Activated CD4-positive, alpha-beta memory T cell treated with anti-CD3 and anti-CD28 coated beads for 36 hours (primary cell): ENCODE results near the gene SLC48A1. TPM values are rescaled to one million over a fixed set of nuclear protein-coding genes. Genes with fewer than 3 reads are reported as not detected.

Experiments used
- CTCF ChIA-PET: fragments of 350-600 bp; sonication (Branson Sonifier 250); formaldehyde crosslinking; loops from one replicate; lab custom pipeline; 2021; ENCODE audit warnings: antibody characterized with exemption, inconsistent platforms; lab: Charles Lee
- POLR2A ChIA-PET: fragments of 350-600 bp; sonication (Branson Sonifier 250); formaldehyde crosslinking; loops from one replicate; lab custom pipeline; 2021; ENCODE audit warnings: antibody characterized with exemption; lab: Charles Lee
- DNase-seq: peaks from one replicate; pipeline ENCODE4 v3.0.0-alpha.2; 2020
- H3K27ac Mint-ChIP-seq: one replicate; pipeline ENCODE4 v1.8.0; 2021; ENCODE audit warnings: mixed read lengths
- H3K27me3 Mint-ChIP-seq: one replicate; pipeline ENCODE4 v1.8.0; 2021; ENCODE audit warnings: mixed read lengths
- H3K36me3 Mint-ChIP-seq: one replicate; pipeline ENCODE4 v1.8.0; 2021; ENCODE audit warnings: mixed read lengths
- H3K4me1 Mint-ChIP-seq: one replicate; pipeline ENCODE4 v1.8.0; 2021; ENCODE audit warnings: low read depth, mixed read lengths
- H3K4me3 Mint-ChIP-seq: one replicate; pipeline ENCODE4 v1.8.0; 2021; ENCODE audit warnings: mild to moderate bottlenecking, mixed read lengths
- H3K9me3 Mint-ChIP-seq: one replicate; pipeline ENCODE4 v1.8.0; 2021; ENCODE audit warnings: mixed read lengths
- intact Hi-C: fragments of 100-400 bp; cut with micrococcal nuclease; formaldehyde crosslinking; loops from one replicate; pipeline ENCODE4 v1.15.1; 2023
- total RNA-seq, 2 experiments: library from RNA; stranded (reverse); gene quantifications; one replicate each; pipeline ENCODE4 v1.2.3, GENCODE V29; 2021

The SLC48A1 gene
- total RNA-seq, 2 experiments from 2014 or later: 13.7 to 16.2 TPM

- POLR2A ChIA-PET: interaction anchor here (1.0 to 3.0 kb wide), 5 partner anchors 28 to 64 kb away, joined by 3 to 9 read pairs (median 5); no protein-coding TSS in a partner anchor
- Mint-ChIP-seq H3K4me3 (no peak overlapping the region), H3K36me3 (peaks cover 3% of the 10 kb centered on the region), H3K4me1 (peaks cover 17% of the 10 kb centered on the region), H3K27ac (no peak overlapping the region), H3K9me3 (no peaks in the 10 kb centered on the region), H3K27me3 (no peaks in the 10 kb centered on the region)
- intact Hi-C loops: loop anchor here (1.0 to 5.0 kb wide), 5 partner anchors 37 to 747 kb away; no protein-coding TSS in a partner anchor
- CTCF ChIA-PET: interaction anchor here (0.7 to 18.6 kb wide), 29 partner anchors 8 to 747 kb away, joined by 3 to 837 read pairs (median 5); no protein-coding TSS in a partner anchor
- peak; percentile 95 for DNase-seq
These were observed 6.4 kb downstream of the SLC48A1 start for GRCh38 chr12:47779301-47779942.

DNA sequence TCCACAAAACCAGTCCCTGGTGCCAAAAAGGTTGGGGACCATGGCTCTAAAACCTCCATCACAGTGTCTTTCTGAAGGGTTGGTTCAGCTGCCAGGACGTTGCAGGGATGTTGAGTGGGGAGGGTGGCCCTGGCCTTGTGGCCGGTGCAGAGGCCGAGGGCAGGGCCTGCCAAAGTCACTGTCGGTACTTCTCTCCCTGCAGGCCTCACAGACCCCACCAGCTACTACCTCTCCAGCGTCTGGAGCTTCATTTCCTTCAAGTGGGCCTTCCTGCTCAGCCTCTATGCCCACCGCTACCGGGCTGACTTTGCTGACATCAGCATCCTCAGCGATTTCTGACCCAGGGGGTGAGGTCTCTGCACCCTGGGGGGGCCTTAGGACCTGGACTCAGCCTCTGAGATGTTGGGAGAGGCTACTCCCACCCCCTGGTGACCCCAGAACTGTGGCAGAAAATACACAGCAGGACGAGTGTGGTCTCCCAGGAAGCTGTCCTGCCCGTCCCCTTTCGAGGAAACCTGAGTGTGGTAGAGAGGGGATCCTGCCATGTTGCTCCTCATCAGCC, 7.0 kb downstream of the SLC48A1 start:
- intact Hi-C loops: loop anchor here (1.0 to 5.0 kb wide), 5 partner anchors 38 to 747 kb away; no protein-coding TSS in a partner anchor
- no peak overlapping the region for H3K4me3 Mint-ChIP-seq
- DNase-seq: no peak
- no peaks in the 10 kb centered on the region for H3K27me3 Mint-ChIP-seq
- peaks cover 7% of the 10 kb centered on the region for H3K36me3 Mint-ChIP-seq
- H3K27ac Mint-ChIP-seq: peak overlapping the region; percentile 33
- H3K9me3 Mint-ChIP-seq: no peaks in the 10 kb centered on the region
- ChIA-PET POLR2A (interaction anchor here (1.0 to 1.8 kb wide), 6 partner anchors 20 to 65 kb away, joined by 3 to 8 read pairs (median 4); no protein-coding TSS in a partner anchor), CTCF (interaction anchor here (0.7 to 18.6 kb wide), 21 partner anchors 10 to 129 kb away, joined by 3 to 837 read pairs (median 6); no protein-coding TSS in a partner anchor)
- H3K4me1 Mint-ChIP-seq: peaks cover 13% of the 10 kb centered on the region

- Mint-ChIP-seq H3K36me3 (peaks cover 22% of the 10 kb centered on the region), H3K9me3 (no peaks in the 10 kb centered on the region), H3K4me1 (peaks cover 18% of the 10 kb centered on the region), H3K4me3 (no peak overlapping the region), H3K27me3 (no peaks in the 10 kb centered on the region), H3K27ac (peak overlapping the region; percentile 52)
- ChIA-PET CTCF (interaction anchor here (0.7 to 18.6 kb wide), 7 partner anchors 10 to 58 kb away, joined by 3 to 837 read pairs (median 8); no protein-coding TSS in a partner anchor), POLR2A (interaction anchor here (0.6 to 1.9 kb wide), 5 partner anchors 15 to 40 kb away, joined by 3 to 9 read pairs (median 4); no protein-coding TSS in a partner anchor)
- DNase-seq: no peak
- intact Hi-C loops: no loop called here
These were observed 8.7 kb downstream of the SLC48A1 start for GRCh38 chr12:47781479-47782371.

DNA sequence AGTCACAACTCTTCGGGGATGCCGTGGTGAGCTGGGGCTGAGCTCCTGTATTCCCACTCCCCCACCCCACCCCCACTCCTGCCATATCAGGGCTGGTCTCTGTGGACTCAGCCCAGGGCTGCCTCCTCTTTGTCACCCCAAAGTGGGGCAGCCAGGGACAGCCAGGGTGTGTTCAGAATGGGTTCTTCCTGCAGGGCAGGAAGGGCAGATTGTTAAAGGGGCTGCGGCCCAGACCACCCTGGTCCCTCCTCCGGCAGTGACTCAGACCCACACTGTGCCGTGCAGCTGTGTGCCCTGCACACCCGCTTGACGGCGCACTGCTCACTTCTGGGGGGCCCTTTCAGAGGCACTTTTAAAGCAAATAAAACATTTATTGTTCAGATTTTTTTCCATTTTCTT, 9.3 kb downstream of the SLC48A1 start:
- POLR2A ChIA-PET: interaction anchor here (0.6 to 1.9 kb wide), 5 partner anchors 16 to 41 kb away, joined by 3 to 9 read pairs (median 4); no protein-coding TSS in a partner anchor
- intact Hi-C loops: no loop called here
- DNase-seq: no peak
- Mint-ChIP-seq H3K27ac (peak overlapping the region; percentile 20), H3K27me3 (no peaks in the 10 kb centered on the region), H3K4me3 (no peak overlapping the region), H3K36me3 (peaks cover 29% of the 10 kb centered on the region), H3K4me1 (peaks cover 24% of the 10 kb centered on the region), H3K9me3 (no peaks in the 10 kb centered on the region)
- CTCF ChIA-PET: interaction anchor here (0.7 to 18.6 kb wide), 5 partner anchors 15 to 58 kb away, joined by 4 to 837 read pairs (median 8); no protein-coding TSS in a partner anchor

GRCh38 chr12:47783024-47783755, 10.2 kb downstream of the SLC48A1 start:
- Mint-ChIP-seq H3K27me3 (no peaks in the 10 kb centered on the region), H3K36me3 (peaks cover 37% of the 10 kb centered on the region), H3K4me1 (peaks cover 33% of the 10 kb centered on the region), H3K9me3 (no peaks in the 10 kb centered on the region), H3K4me3 (no peak overlapping the region), H3K27ac (no peak overlapping the region)
- no peak for DNase-seq
- ChIA-PET POLR2A (no interaction called here), CTCF (interaction anchor here (1.4 to 18.6 kb wide), 3 partner anchors 35 to 57 kb away, joined by 4 to 837 read pairs (median 127); no protein-coding TSS in a partner anchor)
- intact Hi-C loops: no loop called here

GRCh38 chr12:47783821-47784819, 11.1 kb downstream of the SLC48A1 start:
- no peaks in the 10 kb centered on the region for H3K9me3 Mint-ChIP-seq
- no peak overlapping the region for H3K27ac Mint-ChIP-seq
- DNase-seq: no peak
- peaks cover 37% of the 10 kb centered on the region for H3K4me1 Mint-ChIP-seq
- H3K27me3 Mint-ChIP-seq: no peaks in the 10 kb centered on the region
- H3K4me3 Mint-ChIP-seq: no peak overlapping the region
- ChIA-PET POLR2A (no interaction called here), CTCF (interaction anchor here (3.3 to 12.4 kb wide), 3 partner anchors 42 to 56 kb away, joined by 16 to 127 read pairs (median 26); no protein-coding TSS in a partner anchor)
- intact Hi-C loops: no loop called here
- H3K36me3 Mint-ChIP-seq: peaks cover 46% of the 10 kb centered on the region

DNA sequence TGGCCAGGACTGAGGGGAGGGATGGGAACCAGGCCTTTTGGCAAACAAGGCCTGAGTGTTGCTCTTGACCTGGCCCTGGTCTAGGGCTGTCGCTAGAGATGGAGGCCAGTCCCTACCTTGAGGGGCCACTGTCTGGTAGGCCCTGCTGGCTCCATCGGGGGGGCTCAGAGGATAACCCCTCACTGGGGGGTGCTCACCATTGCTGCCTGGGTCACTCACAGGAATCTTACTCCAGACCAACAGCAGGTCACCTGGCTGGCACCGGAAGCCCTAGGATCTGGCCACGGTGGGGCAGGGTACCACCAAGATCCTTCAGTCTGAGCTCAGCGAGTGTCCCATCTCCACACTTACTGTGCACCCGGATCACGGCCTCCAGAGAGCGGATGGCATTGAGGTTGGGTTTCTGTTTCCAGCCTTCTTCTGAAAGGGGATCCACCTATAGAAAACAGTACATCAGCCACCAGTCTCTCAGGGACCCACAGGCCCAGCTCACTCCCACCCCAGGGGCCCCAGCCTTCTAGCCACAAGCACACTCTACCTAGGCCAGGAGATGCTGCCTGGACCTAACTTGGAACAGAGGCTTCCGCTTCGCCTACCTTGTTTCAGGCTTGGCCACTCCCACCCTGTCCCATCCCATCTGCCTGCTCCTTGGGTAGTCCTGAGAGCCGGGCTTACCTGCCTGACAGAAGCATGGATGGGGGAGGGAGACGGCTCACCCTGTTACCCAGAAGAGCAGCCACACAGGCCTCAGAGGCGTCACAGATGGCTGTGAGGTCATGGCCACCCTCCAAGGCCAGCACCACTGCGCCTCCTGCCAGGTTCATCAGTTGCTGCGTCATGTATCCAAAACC, 12.2 kb downstream of the SLC48A1 start:
- POLR2A ChIA-PET: interaction anchor here (0.6 to 1.3 kb wide), 3 partner anchors 23 to 739 kb away, joined by 3 to 8 read pairs (median 3); no protein-coding TSS in a partner anchor
- intact Hi-C loops: no loop called here
- no peak for DNase-seq
- Mint-ChIP-seq H3K4me1 (peaks cover 32% of the 10 kb centered on the region), H3K27me3 (no peaks in the 10 kb centered on the region), H3K36me3 (peaks cover 50% of the 10 kb centered on the region), H3K9me3 (no peaks in the 10 kb centered on the region), H3K27ac (peak overlapping the region; percentile 80), H3K4me3 (no peak overlapping the region)
- CTCF ChIA-PET: interaction anchor here (0.9 to 3.5 kb wide), 3 partner anchors 12 to 54 kb away, joined by 3 to 26 read pairs (median 16); no protein-coding TSS in a partner anchor

DNA sequence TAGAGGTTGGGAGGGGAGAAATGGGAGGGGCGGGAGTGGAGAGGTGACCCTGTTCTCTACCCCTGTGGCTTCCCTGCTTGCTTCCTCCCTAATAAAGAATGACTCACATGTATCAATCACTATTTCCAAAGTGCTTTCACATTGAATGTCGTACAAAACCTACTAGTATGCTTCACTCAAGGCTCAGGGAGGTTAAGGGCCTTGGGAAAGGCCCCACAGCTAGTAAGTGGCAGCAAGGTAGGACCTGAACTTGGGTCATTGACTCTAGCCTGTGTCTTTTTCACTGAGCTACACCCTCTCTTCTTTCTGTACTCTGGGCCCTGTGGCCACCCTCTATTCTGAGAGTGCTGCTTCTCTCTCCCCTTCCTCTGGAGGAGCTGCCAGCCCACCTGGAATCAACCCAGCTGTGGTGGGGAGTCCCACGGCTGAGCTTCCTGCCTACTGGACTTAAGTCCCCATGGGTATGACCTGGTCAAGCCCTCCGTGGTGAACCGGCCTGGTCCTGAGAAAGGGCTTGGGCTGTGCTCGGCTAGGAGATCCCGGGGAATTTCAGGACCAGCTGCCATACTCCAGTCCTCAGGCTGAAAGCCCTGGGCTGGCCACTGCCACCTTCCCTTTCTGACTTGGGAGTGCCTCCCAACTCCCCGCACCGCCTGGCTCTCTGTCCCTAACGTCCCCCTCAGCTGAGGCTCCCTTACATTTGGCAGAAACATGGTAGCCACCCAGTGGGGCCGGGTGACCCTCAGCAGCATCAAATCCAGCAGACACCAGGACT, 13.0 kb downstream of the SLC48A1 start:
- Mint-ChIP-seq H3K27ac (peak overlapping the region; percentile 80), H3K27me3 (no peaks in the 10 kb centered on the region), H3K36me3 (peaks cover 54% of the 10 kb centered on the region), H3K4me1 (peaks cover 32% of the 10 kb centered on the region), H3K4me3 (no peak overlapping the region), H3K9me3 (no peaks in the 10 kb centered on the region)
- peak; percentile 36 for DNase-seq
- intact Hi-C loops: no loop called here
- CTCF ChIA-PET: interaction anchor here (0.9 to 3.5 kb wide), 5 partner anchors 11 to 53 kb away, joined by 3 to 26 read pairs (median 6); partner anchors contain the start of gene SLC48A1
- POLR2A ChIA-PET: interaction anchor here (0.6 to 1.3 kb wide), 3 partner anchors 22 to 740 kb away, joined by 3 to 8 read pairs (median 3); no protein-coding TSS in a partner anchor
